ENCODE results near the gene CNTNAP2.

DNA sequence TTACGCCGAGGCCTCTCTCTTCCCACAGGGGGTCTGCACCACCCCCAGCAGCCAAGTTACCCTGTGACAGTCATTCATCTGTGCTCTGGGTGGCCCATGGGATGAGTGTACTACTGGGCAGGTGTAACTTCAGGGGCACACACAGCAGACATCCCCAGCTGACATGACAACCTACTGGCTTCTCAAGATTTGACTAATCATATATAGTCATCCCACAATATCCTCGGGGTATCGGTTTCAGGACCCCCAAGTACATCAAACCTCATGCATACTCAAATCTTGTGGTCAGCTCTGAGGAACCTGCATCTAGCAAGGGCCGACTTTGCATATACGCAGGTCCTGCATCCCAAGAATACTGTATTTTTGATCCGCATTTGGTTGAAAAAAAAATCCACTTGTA is 2137.0 kb downstream of the CNTNAP2 start:
- TF ChIP-seq GATA2 (IDR thresholded peaks at IDR 0.05; ENCODE audit: low read depth, low read length) (no peak), GATA3 (IDR thresholded peaks at IDR 0.05; ENCODE audit: low read depth, low read length) (no peak)
